Measurements from ENCODE around the gene MXRA7.

- no peak for TF ChIP-seq CTCF (IDR thresholded peaks at IDR 0.05)
- no peak for TF ChIP-seq POLR2AphosphoS5 (IDR thresholded peaks at IDR 0.05)
- no peak for TF ChIP-seq EP300 (IDR thresholded peaks at IDR 0.05)
Measured at GRCh38 chr17:76704805-76705204, 6.0 kb downstream of the MXRA7 start.
